SKM-1 (cell line): ENCODE results near the gene UPK3BL1.
"Not testable (repeated sequence)": the region's sequence is repeated elsewhere in the genome, so short reads cannot be mapped to it uniquely, and the experiment has no call there.

ENCODE experiments used
- DNase-seq: peaks from one replicate; lab custom pipeline; 2025; ENCODE audit not compliant: unreplicated experiment; lab: John Stamatoyannopoulos, UW

Gene UPK3BL1

GRCh38 chr7:102589857-102590256, 52.7 kb downstream of the UPK3BL1 start:
- not testable (repeated sequence) for DNase-seq
